Measurements from ENCODE around the gene RFNG. TPM values are rescaled to one million over a fixed set of nuclear protein-coding genes. Genes with fewer than 3 reads are reported as not detected.

RFNG gene, protein sequence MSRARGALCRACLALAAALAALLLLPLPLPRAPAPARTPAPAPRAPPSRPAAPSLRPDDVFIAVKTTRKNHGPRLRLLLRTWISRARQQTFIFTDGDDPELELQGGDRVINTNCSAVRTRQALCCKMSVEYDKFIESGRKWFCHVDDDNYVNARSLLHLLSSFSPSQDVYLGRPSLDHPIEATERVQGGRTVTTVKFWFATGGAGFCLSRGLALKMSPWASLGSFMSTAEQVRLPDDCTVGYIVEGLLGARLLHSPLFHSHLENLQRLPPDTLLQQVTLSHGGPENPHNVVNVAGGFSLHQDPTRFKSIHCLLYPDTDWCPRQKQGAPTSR
- 8.4 and 18.6 TPM in 2 replicates for total RNA-seq (2014; rRNA removed; shearing (Covaris generic))

DNA sequence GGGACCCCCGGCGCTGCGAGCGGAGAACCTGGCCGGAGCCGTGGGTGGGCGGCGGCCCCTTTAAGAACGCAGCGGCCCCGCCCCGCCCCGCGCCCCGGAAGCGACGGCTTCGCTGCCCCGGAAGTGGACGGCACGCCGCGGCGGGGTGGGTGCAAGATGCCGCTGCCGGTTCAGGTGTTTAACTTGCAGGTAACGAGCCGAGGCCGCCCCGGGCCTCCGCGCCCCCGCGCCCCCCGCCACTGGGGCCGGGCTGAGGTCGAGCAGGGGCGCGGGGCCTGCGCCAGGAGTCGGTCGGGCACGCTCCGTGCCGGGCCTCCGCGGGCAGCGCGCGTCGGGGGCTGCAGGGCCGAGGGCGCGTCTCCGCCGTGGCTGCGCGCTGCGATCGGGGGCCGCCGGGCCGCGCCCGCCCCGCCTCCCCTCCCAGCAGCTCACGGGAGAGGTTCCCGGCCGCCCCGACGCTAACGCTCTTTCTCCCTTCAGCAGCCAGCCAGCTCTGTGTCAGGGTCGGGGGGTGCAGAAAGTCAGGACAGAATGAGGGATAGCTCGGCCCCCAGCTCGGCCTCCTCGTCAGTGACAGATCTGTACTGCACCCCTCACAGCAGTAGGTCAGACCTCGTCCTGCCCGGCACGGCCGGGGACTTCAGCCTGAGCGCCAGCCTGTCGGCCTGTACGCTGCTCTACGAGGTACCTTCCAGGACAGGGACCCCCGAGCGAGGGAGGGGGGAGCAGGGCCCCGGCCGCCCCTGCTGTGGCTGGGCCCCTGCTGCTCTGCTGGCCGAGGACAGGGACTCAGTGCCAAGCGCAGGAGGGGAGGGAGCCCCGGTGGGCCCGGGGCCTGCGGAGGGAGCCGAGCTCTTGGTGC is at the start of gene RFNG, which contains the start of gene GPS1:
Gene RFNG, minus strand, starts transcription at position 36 of the 862 bp plus-strand sequence. CDS start 45 bp downstream, outside the sequence.
Gene GPS1, plus strand, starts transcription at position 123 of the 862 bp plus-strand sequence. Its CDS starts 34 bp downstream, at position 157.
- peak; percentile 53 for DNase-seq (ENCODE audit: low read depth)

DNA sequence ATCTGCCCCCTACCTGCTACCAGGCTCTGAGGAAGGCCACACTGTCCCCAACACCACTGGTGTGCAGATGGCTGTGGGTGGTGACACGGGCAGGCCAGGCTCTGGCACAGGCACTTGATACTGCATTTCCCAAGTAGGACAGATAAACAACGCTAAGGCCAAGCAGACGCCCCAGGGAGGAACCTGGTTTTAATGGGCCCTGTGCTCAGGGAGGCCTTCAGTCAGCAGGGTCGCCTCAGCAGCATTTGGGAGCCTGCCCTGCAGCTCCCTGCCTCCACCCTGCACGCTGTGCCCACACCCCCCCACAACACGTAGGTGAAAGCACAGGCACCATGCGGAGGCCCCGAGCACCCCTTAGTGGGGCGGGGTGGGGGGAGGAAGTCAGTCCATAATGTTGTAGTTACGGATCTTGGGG is 49.7 kb upstream of the RFNG start:
- DNase-seq (ENCODE audit: low read depth) = no peak

DNA sequence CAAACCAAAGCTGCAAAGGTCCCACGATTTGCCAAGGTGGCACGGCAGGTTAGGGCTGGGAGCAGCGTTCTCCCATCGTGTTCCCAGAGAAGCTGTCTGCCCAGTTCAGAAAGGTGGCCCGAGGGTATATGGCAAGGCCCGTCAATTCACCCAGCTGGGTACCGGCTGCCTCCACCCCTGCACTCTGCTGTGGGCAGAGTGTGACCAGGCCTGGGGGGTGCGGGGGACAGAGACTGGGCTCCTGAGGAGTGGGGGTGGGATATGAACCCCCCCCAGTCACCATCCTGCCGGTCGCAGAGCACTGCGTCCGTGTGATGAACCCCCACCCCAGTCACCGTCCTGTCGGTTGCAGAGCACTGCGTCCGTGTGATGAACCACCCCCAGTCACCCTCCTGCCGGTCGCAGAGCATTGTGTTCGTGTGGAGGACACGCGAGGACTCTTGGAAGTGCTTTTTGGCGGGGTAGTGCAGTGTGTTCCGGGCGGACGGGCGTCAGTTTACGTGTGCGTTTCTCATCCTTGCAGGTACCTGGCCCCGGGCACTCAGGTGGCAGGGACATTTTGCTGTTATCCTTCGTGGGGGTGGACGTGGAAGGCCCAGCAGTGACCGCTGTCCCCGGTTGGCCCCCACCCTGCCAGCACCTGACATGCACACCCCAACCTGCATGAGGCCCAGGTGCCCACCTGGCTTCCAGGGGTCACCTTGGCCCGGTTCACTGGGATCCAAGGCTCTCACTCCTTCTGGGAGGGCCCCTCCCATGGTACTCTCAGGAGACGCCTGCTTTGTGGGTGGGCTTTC is 49.1 kb upstream of the RFNG start:
- DNase-seq (ENCODE audit: low read depth) = no peak

DNA sequence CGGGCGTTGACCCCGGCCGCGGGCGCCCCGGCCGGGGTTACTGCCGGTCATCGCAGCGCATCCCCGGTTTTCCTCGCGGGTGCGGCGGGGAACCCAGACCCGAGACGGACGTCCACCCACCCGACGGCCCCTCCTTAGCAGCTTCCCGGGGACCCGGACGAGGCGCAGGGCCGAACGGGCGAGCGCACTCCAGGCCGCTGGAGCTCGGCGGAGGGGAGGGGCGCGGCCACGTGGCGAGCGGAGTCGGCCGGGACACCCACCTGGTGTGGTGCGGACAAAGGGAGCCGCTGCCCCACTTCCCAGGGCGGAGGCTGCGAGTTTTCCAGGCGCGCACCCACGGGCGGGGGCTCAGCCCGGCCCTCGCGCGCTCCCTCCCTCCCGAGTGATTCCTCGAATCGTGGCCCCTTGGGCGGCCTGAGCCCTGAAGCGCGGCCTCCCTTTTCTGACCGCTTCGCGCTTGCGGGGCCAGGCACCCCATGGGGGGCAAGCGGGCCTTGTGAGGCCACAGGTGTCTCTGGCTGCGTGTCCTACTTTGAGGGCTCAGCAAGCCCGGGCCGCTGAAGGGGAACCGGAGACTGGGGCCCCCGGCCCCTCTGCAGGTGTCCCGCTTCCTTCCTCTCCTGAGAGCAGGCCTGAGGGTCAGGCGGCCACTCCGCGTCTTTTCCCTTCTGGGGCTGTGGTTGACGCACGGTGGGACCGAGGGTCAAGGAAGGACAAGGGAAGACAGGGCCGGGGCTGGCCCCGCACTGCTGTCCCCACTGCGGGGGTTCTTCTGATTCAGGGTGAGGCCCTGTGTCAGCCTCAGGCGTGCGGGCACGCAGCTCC is 47.5 kb upstream of the RFNG start:
- no peak for DNase-seq (ENCODE audit: low read depth)

DNA sequence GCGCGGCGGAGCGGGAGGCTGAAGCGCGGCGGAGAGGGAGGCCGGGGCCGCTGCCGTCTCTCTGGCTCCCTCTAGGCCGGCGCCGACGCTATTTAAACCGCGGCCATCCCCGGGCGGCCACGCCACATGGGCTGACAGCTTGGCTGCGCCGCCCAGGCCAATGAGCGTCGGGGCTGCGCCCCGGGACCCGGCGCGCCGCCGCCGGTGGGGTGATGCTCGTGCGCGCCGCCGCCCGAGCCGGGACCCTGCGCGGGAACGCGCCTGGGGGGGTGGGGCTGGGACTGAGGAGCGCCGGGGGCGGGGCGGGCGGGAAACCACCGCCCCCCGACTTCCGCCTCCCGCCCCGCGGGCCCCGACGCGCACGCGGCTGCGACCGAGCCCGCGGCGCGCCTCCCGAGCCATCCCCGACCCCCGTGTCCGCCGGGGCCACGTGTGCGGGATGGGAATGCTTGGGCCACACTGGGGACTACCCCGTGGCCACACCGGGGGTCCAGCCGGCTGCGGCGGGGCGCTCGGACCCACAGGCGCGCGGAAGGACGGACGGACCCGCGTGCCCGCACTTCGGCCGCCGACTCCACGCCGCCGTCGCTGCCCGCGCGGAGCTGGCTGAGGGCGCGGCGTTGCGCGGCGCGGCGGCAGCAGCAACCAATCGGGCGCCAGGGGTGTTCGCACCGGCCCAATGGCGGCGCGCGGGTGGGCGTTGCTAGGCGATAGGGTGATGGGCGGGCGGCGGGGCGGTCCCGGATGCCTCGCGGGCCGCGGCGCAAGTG is 46.7 kb upstream of the RFNG start, which contains the start of gene FASN:
Gene FASN, minus strand, starts transcription at position 68 of the 770 bp plus-strand sequence. CDS start 1,791 bp downstream, outside the sequence.
- DNase-seq (ENCODE audit: low read depth) = peak; percentile 91

DNA sequence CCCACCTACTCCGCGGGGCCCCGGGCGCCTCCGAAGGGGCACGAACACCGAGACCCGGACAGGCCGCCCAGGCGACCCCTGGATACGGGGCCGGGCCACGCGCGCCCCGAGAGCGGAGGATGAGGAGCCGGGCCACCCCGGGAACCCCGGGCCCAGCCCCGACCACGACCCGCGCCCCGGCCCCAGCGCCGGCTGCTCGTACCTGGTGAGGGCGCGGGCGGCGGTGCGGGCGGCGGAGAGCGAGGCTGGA is 46.2 kb upstream of the RFNG start:
- no peak for DNase-seq (ENCODE audit: low read depth)

DNA sequence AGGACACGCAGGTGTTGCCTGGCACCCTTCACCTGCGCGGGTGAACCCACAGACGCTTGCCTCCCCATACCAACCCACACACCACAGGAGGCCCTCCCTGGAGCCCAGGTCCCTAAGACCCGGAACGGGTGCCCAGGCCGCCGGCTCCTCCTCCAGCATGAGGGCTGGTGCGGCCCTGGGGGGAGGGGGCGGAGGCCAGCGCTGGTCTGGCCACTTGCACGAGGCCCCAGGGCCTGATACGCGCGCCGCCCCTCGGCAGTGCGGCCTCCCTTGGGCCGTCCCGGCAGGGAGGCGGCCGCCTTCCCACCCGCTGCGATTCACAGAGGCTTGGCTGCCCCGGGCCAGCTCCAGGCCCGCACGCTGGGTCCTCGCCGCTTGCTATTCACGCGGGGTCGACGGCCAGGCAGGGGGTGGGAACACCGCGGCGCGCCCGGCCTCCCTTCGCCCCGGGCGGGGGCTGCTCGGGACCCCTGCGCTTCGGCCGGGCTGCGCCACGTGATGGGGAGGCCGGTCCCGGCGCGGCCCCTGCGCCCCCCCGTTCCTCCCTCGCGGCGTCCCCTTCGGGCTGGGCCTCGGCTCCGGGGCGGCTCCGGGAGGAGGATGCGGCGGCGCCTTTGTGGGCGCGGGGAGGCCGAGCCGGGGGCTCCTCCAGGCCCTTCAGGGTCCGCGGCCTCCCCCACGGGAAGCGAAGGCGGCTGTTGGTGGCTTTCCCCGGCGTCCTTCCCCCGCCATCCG is 45.7 kb upstream of the RFNG start:
- peak; percentile 43 for DNase-seq (ENCODE audit: low read depth)

DNA sequence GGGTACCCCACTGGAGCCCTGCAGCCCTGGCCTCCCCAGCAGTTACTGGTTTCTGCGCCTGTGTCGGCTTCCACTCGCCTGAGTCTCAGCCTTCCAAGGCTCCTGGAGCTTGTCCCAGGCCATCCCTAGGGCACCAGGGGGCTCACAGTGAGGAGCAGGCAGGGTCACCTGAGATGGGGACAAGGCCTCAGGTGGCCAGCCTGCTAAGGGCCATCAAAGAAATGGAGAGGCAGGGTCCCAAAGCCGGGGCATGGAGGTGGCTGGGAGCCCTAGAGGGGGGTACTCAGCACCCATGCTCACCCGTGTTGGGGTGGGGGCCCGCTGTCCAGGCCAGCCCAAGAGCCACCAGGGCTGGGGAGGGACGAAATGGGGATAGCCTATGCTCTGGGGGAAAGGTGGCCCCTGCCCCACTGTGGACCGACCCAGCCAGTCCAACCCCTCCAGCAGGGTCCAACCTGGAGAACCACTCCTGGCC is 45.1 kb upstream of the RFNG start:
- DNase-seq (ENCODE audit: low read depth) = no peak

DNA sequence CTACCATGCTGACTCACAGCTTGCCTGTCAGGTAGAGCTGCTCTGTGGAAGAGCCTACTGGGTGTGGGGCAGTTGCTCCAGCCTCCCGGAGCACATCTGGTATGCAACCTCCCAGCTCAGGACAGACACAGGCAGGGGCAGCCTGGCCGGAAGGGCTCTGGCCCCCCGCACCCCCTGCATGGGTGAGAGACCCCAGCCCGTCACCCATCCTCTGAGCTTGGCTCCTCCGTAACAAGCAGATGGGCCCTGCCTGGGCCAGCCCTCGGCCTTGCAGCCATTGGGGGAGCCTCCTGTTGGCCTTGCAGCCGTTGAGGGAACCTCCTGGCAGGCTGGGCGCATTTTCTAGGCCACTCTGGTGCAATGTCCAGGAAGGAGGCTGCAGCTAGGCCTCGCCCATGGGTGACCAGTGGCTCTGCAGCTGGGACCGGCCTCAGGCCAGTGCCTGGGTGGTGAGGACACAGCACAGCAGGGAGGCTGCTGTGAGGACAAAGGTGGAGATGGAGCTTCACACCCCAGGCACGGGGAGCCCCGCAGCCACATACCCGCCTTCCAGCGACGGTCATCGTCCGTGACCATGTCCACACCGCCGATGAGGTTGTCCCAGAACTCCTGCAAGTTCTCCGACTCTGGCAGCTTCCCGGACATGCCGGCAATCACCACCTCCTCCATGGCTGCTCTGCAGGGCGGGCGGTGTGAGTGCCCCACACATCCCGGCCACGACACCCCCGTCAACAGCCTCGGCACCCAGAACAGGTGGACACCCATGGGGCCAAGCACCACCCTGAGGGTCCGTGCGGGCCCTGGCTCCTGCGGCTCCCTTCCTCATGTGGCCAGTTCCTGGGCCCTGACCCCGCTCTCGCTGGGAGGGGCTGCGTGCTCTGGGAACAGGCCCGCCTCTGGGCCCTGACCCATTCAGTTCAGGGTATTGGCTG is 44.4 kb upstream of the RFNG start:
- no peak for DNase-seq (ENCODE audit: low read depth)

DNA sequence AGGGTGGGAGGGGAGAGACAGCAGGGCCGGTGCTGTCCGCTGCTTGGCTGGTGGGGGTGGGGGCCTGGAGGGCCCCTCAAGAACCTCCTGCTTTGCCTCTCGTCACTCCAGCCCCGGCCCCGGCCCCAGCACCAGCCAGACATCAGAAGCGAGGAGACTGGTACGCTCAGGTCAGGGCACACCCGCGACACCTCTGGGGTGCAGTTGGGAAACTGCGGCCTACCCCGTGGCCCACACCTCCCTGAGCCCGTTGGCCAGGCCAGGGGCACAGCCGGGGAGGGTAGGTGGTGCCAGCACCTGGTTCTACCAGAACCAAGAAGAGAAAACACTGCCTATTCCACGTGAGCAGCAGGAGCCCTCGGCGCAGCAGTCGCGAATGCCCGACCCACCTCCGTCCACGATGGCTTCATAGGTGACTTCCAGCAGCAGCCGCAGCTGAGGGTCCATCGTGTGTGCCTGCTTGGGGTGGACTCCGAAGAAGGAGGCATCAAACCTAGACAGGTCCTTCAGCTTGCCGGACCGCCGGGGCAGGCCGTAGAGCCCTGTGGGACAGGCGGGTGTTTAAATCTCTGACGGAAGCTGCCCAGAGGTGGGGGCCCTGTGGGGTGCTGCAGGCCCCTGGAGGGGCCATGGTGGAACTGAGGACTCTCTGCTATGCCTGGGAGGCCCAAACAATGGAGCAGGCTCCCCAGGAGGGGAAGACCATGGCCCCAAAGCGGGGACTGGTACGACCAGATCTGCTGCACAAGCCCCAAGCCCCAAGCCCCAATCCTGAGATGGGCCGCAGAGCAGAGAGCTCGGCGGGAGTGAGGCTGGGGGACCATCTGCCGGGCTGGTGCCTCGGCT is 43.5 kb upstream of the RFNG start:
- no peak for DNase-seq (ENCODE audit: low read depth)

DNA sequence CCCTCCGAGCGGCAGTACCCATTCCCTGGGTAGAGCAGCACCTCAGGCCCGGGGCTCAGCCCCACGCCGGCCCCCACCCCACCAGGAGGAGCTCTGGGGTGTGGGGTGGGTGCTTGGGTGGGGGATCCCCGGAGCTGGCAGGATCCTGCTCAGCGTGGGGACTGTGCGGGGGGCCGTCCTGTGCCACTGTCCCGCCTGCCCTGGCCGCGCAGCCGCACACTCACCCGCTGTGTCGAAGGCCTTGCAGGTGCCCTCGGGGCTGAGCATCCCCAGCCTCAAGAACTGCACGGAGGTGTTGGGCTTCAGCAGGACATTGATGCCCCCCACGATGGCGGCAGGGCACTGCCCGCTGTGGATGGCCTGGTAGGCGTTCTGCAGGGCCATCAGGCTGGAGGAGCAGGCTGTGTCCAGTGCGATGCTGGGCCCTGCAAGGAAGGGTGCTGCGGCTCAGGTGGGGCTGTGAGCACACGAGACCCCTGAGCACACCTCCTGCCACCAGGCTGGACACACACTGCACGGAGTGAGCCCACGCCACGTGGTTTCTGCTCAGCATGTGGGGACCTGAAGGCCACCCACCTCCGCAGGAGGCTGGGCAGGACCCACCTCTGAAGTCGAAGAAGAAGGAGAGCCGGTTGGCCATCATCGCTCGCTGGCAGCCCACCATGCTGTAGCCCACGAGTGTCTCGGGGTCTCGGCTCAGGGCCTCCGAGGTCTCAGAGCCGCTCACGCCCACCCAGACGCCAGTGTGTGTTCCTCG is 41.6 kb upstream of the RFNG start:
- no peak for DNase-seq (ENCODE audit: low read depth)

DNA sequence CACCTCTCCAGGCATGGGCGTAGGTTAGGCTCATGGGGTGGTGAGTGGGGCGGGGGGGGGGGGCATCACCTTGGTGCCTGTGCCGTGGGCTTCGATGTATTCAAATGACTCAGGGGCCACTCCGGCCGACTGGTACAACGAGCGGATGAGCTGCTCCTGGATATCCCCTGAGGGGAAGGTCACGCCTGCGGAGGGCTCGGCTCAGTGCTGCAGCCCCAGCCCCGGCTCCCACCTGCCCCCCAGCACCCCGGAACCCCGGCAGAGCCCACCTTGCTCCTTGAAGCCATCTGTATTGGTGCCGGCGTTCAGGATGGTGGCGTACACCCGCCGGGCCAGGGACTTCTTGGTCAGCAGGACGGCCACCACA is 41.0 kb upstream of the RFNG start:
- DNase-seq (ENCODE audit: low read depth) = no peak

DNA sequence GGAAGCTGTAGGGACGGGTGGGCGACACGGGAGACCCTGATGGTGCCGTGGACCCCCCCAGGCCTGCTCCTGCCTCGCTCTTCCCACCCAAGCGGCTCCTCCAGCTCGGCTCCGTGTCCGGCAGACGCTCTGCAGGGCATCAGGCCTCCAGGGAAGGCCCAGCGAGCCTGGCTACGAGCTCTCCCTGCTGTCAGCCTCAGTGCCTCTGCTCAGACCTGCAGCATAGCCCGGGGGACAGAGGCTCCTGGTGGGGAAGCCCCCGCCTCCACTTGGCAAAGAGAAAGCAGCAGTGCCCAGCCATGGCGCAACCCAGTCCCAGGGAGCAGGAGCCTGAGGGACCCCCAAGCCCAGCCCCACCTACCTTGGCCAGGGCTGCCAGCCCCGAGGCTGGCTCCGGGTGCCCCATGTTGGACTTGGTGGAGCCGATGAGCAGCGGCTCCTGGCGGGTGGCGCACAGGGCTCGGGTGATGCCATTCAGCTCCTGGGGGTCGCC is 40.5 kb upstream of the RFNG start:
- DNase-seq (ENCODE audit: low read depth) = no peak

DNA sequence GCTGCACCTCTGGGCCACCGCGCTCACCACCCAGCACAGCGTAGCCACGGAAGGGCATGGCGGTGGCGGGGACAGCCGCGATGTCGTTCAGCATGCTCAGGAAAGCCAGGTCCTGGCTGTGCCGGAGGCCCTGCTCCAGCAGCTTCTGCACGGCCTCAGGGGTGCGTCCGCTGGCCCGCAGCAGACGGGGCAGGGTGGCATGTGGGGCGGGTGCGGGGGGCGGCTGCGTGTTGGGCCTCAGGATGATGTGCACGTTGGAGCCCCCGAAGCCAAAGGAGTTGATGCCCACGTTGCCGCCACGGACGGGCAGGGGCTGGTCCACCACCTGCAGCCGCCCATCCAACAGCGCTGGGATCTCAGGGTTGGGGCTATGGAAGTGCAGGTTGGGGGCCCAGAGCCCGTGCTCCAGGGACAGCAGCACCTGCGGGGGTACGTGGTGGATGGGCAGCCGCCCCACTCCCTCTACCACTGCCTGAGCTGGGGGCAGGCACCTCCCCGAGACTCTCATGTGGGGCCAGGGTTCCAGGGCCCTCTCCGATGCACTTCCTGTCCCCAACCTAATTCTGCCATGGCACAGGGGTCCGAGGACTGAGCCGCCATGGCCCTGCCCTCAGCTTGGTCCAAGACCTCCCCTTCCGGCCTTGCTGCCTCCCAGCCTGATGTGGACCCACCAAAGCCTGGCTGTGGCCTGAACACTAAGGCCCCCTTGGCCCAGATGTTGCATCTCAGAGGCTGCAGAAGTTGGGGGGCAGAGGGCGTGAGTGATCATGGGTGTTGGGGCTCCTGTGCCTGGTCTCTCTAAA is 39.9 kb upstream of the RFNG start:
- DNase-seq (ENCODE audit: low read depth) = no peak

DNA sequence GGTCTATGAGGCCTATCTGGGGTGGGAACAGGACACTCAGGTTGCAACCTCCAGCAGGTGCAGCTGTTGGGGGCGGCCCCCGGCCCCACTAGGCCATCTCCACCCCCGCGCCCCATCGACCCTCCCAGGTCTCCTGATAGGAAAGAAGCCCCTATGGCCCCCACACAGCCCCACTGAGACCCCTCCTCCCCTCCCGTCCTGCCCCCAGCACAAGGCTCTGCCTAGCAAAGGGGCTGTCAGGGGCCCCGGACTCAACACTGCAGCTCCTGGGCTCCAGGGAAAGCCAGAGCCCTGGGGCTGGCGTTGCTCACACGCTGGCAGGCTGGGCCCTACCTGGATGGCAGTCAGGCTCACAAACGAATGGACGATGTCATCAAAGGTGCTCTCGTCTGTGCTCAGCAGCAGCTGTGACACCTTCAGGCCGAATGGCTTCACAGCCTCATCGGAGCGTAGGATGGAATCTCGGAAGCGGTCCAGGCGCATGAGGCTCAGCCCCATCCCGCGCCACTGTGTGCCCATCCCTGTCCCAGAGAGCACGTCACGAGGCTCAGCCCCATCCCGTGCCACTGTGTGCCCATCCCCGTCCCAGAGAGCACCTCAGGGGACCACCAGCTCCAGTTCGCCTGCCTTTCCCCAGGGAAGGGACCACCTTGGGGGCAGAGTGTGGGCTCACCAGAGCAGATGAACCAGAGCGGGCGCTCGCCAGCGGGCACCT is 39.1 kb upstream of the RFNG start:
- no peak for DNase-seq (ENCODE audit: low read depth)
